Measurements from ENCODE around the gene TAOK2.
A peak's percentile ranks its signal among the peaks of the same experiment; 100 is the strongest.
"Not testable (repeated sequence)": the region's sequence is repeated elsewhere in the genome, so short reads cannot be mapped to it uniquely, and the experiment has no call there.

TAOK2 gene

GRCh38 chr16:30011714-30012504 lies 38.2 kb downstream of the TAOK2 start:
- Mint-ChIP-seq H3K4me3 (peak overlapping the region; percentile 88), H3K27me3 (peaks cover 2% of the 10 kb centered on the region), H3K9me3 (ENCODE audit: low read depth) (no peaks in the 10 kb centered on the region), H3K4me1 (ENCODE audit: low read depth) (peaks cover 7% of the 10 kb centered on the region), H3K36me3 (no peaks in the 10 kb centered on the region), H3K27ac (no peak overlapping the region)

GRCh38 chr16:30012598-30012997 lies 38.9 kb downstream of the TAOK2 start:
- not testable (repeated sequence) for H3K4me3 Mint-ChIP-seq; H3K4me1 Mint-ChIP-seq (ENCODE audit: low read depth); H3K36me3 Mint-ChIP-seq; H3K27ac Mint-ChIP-seq; H3K9me3 Mint-ChIP-seq (ENCODE audit: low read depth); H3K27me3 Mint-ChIP-seq

- not testable (repeated sequence) for H3K4me1 Mint-ChIP-seq (ENCODE audit: low read depth); H3K27ac Mint-ChIP-seq; H3K9me3 Mint-ChIP-seq (ENCODE audit: low read depth); H3K27me3 Mint-ChIP-seq; H3K36me3 Mint-ChIP-seq; H3K4me3 Mint-ChIP-seq
These were observed 41.8 kb downstream of the TAOK2 start for GRCh38 chr16:30015450-30015849.

GRCh38 chr16:30016555-30017276 lies 43.0 kb downstream of the TAOK2 start:
- H3K9me3 Mint-ChIP-seq (ENCODE audit: low read depth), result no peaks in the 10 kb centered on the region
- H3K27me3 Mint-ChIP-seq, result peaks cover 2% of the 10 kb centered on the region
- no peak overlapping the region for H3K27ac Mint-ChIP-seq
- no peak overlapping the region for H3K4me3 Mint-ChIP-seq
- peaks cover 8% of the 10 kb centered on the region for H3K4me1 Mint-ChIP-seq (ENCODE audit: low read depth)
- no peaks in the 10 kb centered on the region for H3K36me3 Mint-ChIP-seq

- H3K36me3 Mint-ChIP-seq, result no peaks in the 10 kb centered on the region
- H3K27me3 Mint-ChIP-seq, result no peaks in the 10 kb centered on the region
- no peak overlapping the region for H3K27ac Mint-ChIP-seq
- peaks cover 3% of the 10 kb centered on the region for H3K4me1 Mint-ChIP-seq (ENCODE audit: low read depth)
- no peaks in the 10 kb centered on the region for H3K9me3 Mint-ChIP-seq (ENCODE audit: low read depth)
- H3K4me3 Mint-ChIP-seq, result no peak overlapping the region
These were observed 43.6 kb downstream of the TAOK2 start for GRCh38 chr16:30017277-30017656.

GRCh38 chr16:30017937-30018336 lies 44.3 kb downstream of the TAOK2 start:
- H3K36me3 Mint-ChIP-seq; H3K4me1 Mint-ChIP-seq (ENCODE audit: low read depth); H3K27ac Mint-ChIP-seq; H3K27me3 Mint-ChIP-seq; H3K9me3 Mint-ChIP-seq (ENCODE audit: low read depth); H3K4me3 Mint-ChIP-seq: not testable (repeated sequence)

GRCh38 chr16:30018731-30019158 lies 45.1 kb downstream of the TAOK2 start:
- no peaks in the 10 kb centered on the region for H3K36me3 Mint-ChIP-seq
- H3K4me1 Mint-ChIP-seq (ENCODE audit: low read depth), result peaks cover 3% of the 10 kb centered on the region
- no peaks in the 10 kb centered on the region for H3K9me3 Mint-ChIP-seq (ENCODE audit: low read depth)
- no peak overlapping the region for H3K4me3 Mint-ChIP-seq
- no peaks in the 10 kb centered on the region for H3K27me3 Mint-ChIP-seq
- H3K27ac Mint-ChIP-seq, result no peak overlapping the region

GRCh38 chr16:30022887-30023286 lies 49.2 kb downstream of the TAOK2 start, which contains the start of gene C16orf92:
Gene C16orf92 (plus strand): TSS chr16:30023198. CDS start chr16:30023341, 143 bp downstream.
- peaks cover 3% of the 10 kb centered on the region for H3K4me1 Mint-ChIP-seq (ENCODE audit: low read depth)
- no peaks in the 10 kb centered on the region for H3K9me3 Mint-ChIP-seq (ENCODE audit: low read depth)
- H3K36me3 Mint-ChIP-seq, result no peaks in the 10 kb centered on the region
- H3K4me3 Mint-ChIP-seq, result no peak within 1 kb of the TSS
- peaks cover 4% of the 10 kb centered on the region for H3K27me3 Mint-ChIP-seq
- no peak within 1 kb of the TSS for H3K27ac Mint-ChIP-seq

- no peak overlapping the region for H3K4me3 Mint-ChIP-seq
- H3K4me1 Mint-ChIP-seq (ENCODE audit: low read depth), result peaks cover 3% of the 10 kb centered on the region
- H3K27ac Mint-ChIP-seq, result no peak overlapping the region
- no peaks in the 10 kb centered on the region for H3K36me3 Mint-ChIP-seq
- no peaks in the 10 kb centered on the region for H3K9me3 Mint-ChIP-seq (ENCODE audit: low read depth)
- H3K27me3 Mint-ChIP-seq, result peaks cover 4% of the 10 kb centered on the region
These were observed 49.9 kb downstream of the TAOK2 start for GRCh38 chr16:30023586-30023985.

GRCh38 chr16:30024451-30024850 lies 50.8 kb downstream of the TAOK2 start:
- H3K36me3 Mint-ChIP-seq, result no peaks in the 10 kb centered on the region
- peaks cover 7% of the 10 kb centered on the region for H3K27me3 Mint-ChIP-seq
- no peak overlapping the region for H3K4me3 Mint-ChIP-seq
- H3K9me3 Mint-ChIP-seq (ENCODE audit: low read depth), result no peaks in the 10 kb centered on the region
- H3K27ac Mint-ChIP-seq, result no peak overlapping the region
- H3K4me1 Mint-ChIP-seq (ENCODE audit: low read depth), result peaks cover 3% of the 10 kb centered on the region

- Mint-ChIP-seq H3K9me3 (ENCODE audit: low read depth) (no peaks in the 10 kb centered on the region), H3K36me3 (no peaks in the 10 kb centered on the region), H3K4me3 (no peak overlapping the region), H3K4me1 (ENCODE audit: low read depth) (peaks cover 7% of the 10 kb centered on the region), H3K27me3 (peaks cover 13% of the 10 kb centered on the region), H3K27ac (no peak overlapping the region)
These were observed 51.5 kb downstream of the TAOK2 start for GRCh38 chr16:30025156-30025555.

- no peak overlapping the region for H3K27ac Mint-ChIP-seq
- H3K27me3 Mint-ChIP-seq, result peaks cover 14% of the 10 kb centered on the region
- no peaks in the 10 kb centered on the region for H3K9me3 Mint-ChIP-seq (ENCODE audit: low read depth)
- H3K4me3 Mint-ChIP-seq, result no peak overlapping the region
- H3K4me1 Mint-ChIP-seq (ENCODE audit: low read depth), result peaks cover 9% of the 10 kb centered on the region
- no peaks in the 10 kb centered on the region for H3K36me3 Mint-ChIP-seq
These were observed 51.9 kb downstream of the TAOK2 start for GRCh38 chr16:30025574-30025973.

- peaks cover 7% of the 10 kb centered on the region for H3K4me1 Mint-ChIP-seq (ENCODE audit: low read depth)
- H3K36me3 Mint-ChIP-seq, result no peaks in the 10 kb centered on the region
- H3K27me3 Mint-ChIP-seq, result peaks cover 14% of the 10 kb centered on the region
- no peaks in the 10 kb centered on the region for H3K9me3 Mint-ChIP-seq (ENCODE audit: low read depth)
- no peak overlapping the region for H3K27ac Mint-ChIP-seq
- H3K4me3 Mint-ChIP-seq, result no peak overlapping the region
These were observed 52.8 kb downstream of the TAOK2 start for GRCh38 chr16:30026449-30026848.

GRCh38 chr16:30027588-30028437 lies 54.1 kb downstream of the TAOK2 start:
- no peak overlapping the region for H3K27ac Mint-ChIP-seq
- no peak overlapping the region for H3K4me3 Mint-ChIP-seq
- no peaks in the 10 kb centered on the region for H3K36me3 Mint-ChIP-seq
- no peaks in the 10 kb centered on the region for H3K9me3 Mint-ChIP-seq (ENCODE audit: low read depth)
- H3K27me3 Mint-ChIP-seq, result peaks cover 18% of the 10 kb centered on the region
- peaks cover 11% of the 10 kb centered on the region for H3K4me1 Mint-ChIP-seq (ENCODE audit: low read depth)
